ENCODE results near the gene RBBP9. TPM values are rescaled to one million over a fixed set of nuclear protein-coding genes. Genes with fewer than 3 reads are reported as not detected.
"Not testable (repeated sequence)": the region's sequence is repeated elsewhere in the genome, so short reads cannot be mapped to it uniquely, and the experiment has no call there.

RBBP9 gene
- total and polyA plus RNA-seq, 9 of the 15 experiments (the other 6 are each of a cell fraction or from before 2014, with no cell fraction given) = 0.94 to 4.4 (median 2.5) TPM

GRCh38 chr20:18522066-18522465 is 25.0 kb upstream of the RBBP9 start:
- FAIRE-seq; H3K4me2 ChIP-seq (ENCODE audit: insufficient read depth, low read length); H3K79me2 ChIP-seq (ENCODE audit: control insufficient read depth, insufficient read depth, low read length); H3K9me1 ChIP-seq (ENCODE audit: control insufficient read depth, insufficient read depth, low read length); H4K20me1 ChIP-seq (replicated peaks; ENCODE audit: control insufficient read depth, insufficient read depth, low read length); H3K4me3 ChIP-seq; H3K4me1 ChIP-seq (replicated peaks in 1 of 2; ENCODE audit: control insufficient read depth in 2 of 2, insufficient read depth in 2 of 2, low read length in 2 of 2); H3K27ac ChIP-seq (ENCODE audit: extremely low read depth, low read depth, low read length); H2AFZ ChIP-seq (ENCODE audit: low read depth, low read length); in situ Hi-C loops (cut with MboI); H3K9me3 ChIP-seq (replicated peaks; ENCODE audit: control insufficient read depth, insufficient read depth, low read depth, low read length); H3K27me3 ChIP-seq (ENCODE audit: control insufficient read depth in 2 of 2, insufficient read depth in 2 of 2, low read length in 2 of 2); CTCF ChIA-PET (ENCODE audit: low intra/inter-chr PET ratio); POLR2A ChIA-PET; BruUV-seq (replicated peaks); DNase-seq (ENCODE audit: extremely low read depth in 1 of 4, low spot score in 3 of 4); ATAC-seq; intact Hi-C loops (cut with micrococcal nuclease); H3K9ac ChIP-seq (ENCODE audit: insufficient read depth in 1 of 2, low read depth in 2 of 2, low read length in 2 of 2): not testable (repeated sequence)
- peaks cover 24% of the 10 kb centered on the region; the same call in 2 of the 3 replicates for H3K36me3 ChIP-seq (ENCODE audit: control insufficient read depth, insufficient read depth, low read length)
- 91% methylated on average over 7 of the region's 9 CpGs for WGBS (ENCODE audit: insufficient coverage, low coverage, missing lambda C conversion rate)

GRCh38 chr20:18515973-18516372 is 18.9 kb upstream of the RBBP9 start:
- no TSS peak for BruUV-seq (replicated peaks)
- FAIRE-seq (no peak), DNase-seq (ENCODE audit: extremely low read depth in 1 of 4, low spot score in 3 of 4) (no peak), ATAC-seq (no peak)
- no peaks in the 10 kb centered on the region for H3K4me1 ChIP-seq (replicated peaks in 1 of 2; ENCODE audit: control insufficient read depth in 2 of 2, insufficient read depth in 2 of 2, low read length in 2 of 2)
- intact Hi-C loops (cut with micrococcal nuclease) = no loop called here
- CTCF ChIA-PET (ENCODE audit: low intra/inter-chr PET ratio) = no interaction called here
- H3K79me2 ChIP-seq (ENCODE audit: control insufficient read depth, insufficient read depth, low read length) = no peaks in the 10 kb centered on the region
- H3K36me3 ChIP-seq (ENCODE audit: control insufficient read depth, insufficient read depth, low read length) = peaks cover 37% of the 10 kb centered on the region
- POLR2A ChIA-PET = interaction anchor here (0.8 kb wide), 1 partner anchor 8 kb away, joined by 3 read pairs; no protein-coding TSS in a partner anchor
- H3K4me3 ChIP-seq = no peak overlapping the region
- H2AFZ ChIP-seq (ENCODE audit: low read depth, low read length) = no peak overlapping the region
- H3K9ac ChIP-seq (ENCODE audit: insufficient read depth in 1 of 2, low read depth in 2 of 2, low read length in 2 of 2) = no peak overlapping the region
- no peaks in the 10 kb centered on the region for H4K20me1 ChIP-seq (replicated peaks; ENCODE audit: control insufficient read depth, insufficient read depth, low read length)
- no peak overlapping the region for H3K4me2 ChIP-seq (ENCODE audit: insufficient read depth, low read length)
- H3K9me3 ChIP-seq (replicated peaks; ENCODE audit: control insufficient read depth, insufficient read depth, low read depth, low read length) = no peaks in the 10 kb centered on the region
- no peak overlapping the region for H3K27ac ChIP-seq (ENCODE audit: extremely low read depth, low read depth, low read length)
- in situ Hi-C loops (cut with MboI) = no loop called here
- TF ChIP-seq TAF7 (tag; IDR thresholded peaks at IDR 0.05) = no peak
- no peak for TF ChIP-seq NFXL1 (CRISPR knock-in tag; IDR thresholded peaks at IDR 0.05)
- H3K27me3 ChIP-seq (ENCODE audit: control insufficient read depth in 2 of 2, insufficient read depth in 2 of 2, low read length in 2 of 2) = no peaks in the 10 kb centered on the region
- H3K9me1 ChIP-seq (ENCODE audit: control insufficient read depth, insufficient read depth, low read length) = no peaks in the 10 kb centered on the region

Data from K562 (cell line).